Colonic mucosa (tissue), 4 donors: ENCODE data around the gene STC2. TPM values are rescaled to one million over a fixed set of nuclear protein-coding genes. Genes with fewer than 3 reads are reported as not detected.

Experiments
- DNase-seq: peaks from one replicate; pipeline ENCODE4 v3.0.0-alpha.2; 2020
- H3K27ac ChIP-seq: fragments of 200-600 bp; one replicate; pipeline ENCODE4 v1.8.0; 2021
- H3K27me3 ChIP-seq: fragments of 200-600 bp; one replicate; pipeline ENCODE4 v1.8.0; 2021
- H3K36me3 ChIP-seq: fragments of 200-600 bp; one replicate; pipeline ENCODE4 v1.8.0; 2021
- H3K4me1 ChIP-seq: fragments of 200-600 bp; one replicate; pipeline ENCODE4 v1.8.0; 2021; ENCODE audit warnings: mild to moderate bottlenecking
- H3K4me3 ChIP-seq: fragments of 200-600 bp; one replicate; pipeline ENCODE4 v1.8.0; 2021
- H3K9ac ChIP-seq, 2 donors: one replicate each; pipeline ENCODE4 v1.7.0; 2013; ENCODE audit warnings: control low read depth in 2 of 2, low read depth in 2 of 2, low read length in 2 of 2
- H3K9me3 ChIP-seq: fragments of 200-600 bp; one replicate; pipeline ENCODE4 v1.8.0; 2021
- CTCF ChIP-seq: fragments of 200-600 bp; IDR thresholded peaks from one replicate; pipeline ENCODE4 v1.8.0; 2022; ENCODE audit warnings: antibody characterized with exemption, mild to moderate bottlenecking
- intact Hi-C: fragments of 100-400 bp; cut with DNase I; formaldehyde crosslinking; loops from one replicate; pipeline ENCODE4 v1.14.1; 2022
- total RNA-seq, 2 donors: library from RNA; stranded (reverse); fragmentation: NEBNext Ultra II Directional in 1 of 2; extraction: Animal tissue kit (Norgen Biotek cat#: 25700) in 1 of 2; gene quantifications; one replicate each; pipeline ENCODE4 v1.2.1, GENCODE V29; 2021
- donor health status: healthy.
- donor health status: DM: no; HTN: no; CAD: no.
- donor health status: DM: no; HTN: no; CAD: no.

STC2 gene
- total RNA-seq, 2 donors from 2014 or later = 1.8 to 2.5 TPM

DNA sequence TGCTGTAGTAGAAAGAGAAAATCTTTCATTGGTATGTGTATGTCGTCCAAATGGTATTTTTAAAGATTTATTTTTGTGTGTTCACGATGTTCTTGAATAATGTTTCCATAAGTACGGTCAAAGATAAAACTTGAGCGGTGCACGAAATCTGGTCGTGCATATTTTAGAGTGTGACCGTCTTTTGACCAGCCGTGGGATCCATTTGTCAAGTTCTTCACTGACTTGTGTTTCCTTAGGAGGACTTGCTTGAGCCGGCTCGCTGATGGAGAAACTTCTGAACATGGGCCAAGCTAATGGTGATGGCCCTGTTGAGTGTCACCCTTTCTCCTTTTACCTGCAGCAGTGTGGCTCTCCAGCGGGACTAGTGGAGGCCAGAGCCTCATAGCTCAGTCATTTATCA, 11.1 kb upstream of the STC2 start:
- H3K4me3 ChIP-seq = no peak overlapping the region
- H3K9me3 ChIP-seq = no peaks in the 10 kb centered on the region
- H3K36me3 ChIP-seq = no peaks in the 10 kb centered on the region
- no peaks in the 10 kb centered on the region for H3K4me1 ChIP-seq
- no peak overlapping the region for H3K9ac ChIP-seq
- TF ChIP-seq CTCF = no peak
- intact Hi-C loops = no loop called here
- DNase-seq = no peak
- H3K27me3 ChIP-seq = no peaks in the 10 kb centered on the region
- no peak overlapping the region for H3K27ac ChIP-seq

DNA sequence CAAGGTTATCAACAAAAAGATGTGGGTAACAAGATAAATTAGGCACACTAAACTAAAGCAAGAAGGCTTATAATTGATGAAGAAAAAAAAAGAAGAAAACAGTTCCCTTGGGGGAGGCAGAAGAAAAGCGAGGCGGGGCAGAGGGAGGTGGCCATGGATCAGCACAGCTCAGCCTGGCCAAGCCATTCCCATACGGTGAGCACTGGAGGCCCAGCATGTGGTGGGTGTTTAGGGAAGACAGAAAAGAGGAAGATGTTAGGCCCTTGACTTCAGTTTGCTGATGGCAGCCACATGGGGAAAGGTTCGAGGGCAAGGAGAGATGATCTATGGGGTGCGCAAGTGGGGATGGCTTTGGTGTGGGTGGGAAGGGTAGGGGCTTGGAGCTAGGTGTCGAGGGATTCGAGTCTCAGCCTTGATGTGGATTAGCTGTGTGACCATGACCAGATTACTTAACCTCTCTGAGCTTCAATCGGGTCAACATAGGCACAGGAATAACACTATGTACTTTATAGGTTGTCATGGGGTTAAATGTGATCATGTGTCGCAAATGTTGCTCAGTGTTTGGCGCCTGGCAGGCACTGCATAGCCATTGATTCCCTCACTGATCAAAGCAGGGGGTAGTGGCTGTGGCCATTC, 10.3 kb upstream of the STC2 start:
- no peak for DNase-seq
- Histone ChIP-seq H3K4me1 (no peaks in the 10 kb centered on the region), H3K27ac (no peak overlapping the region), H3K9me3 (no peaks in the 10 kb centered on the region), H3K4me3 (no peak overlapping the region), H3K9ac (no peak overlapping the region), H3K36me3 (no peaks in the 10 kb centered on the region), H3K27me3 (no peaks in the 10 kb centered on the region)
- intact Hi-C loops = no loop called here
- no peak for TF ChIP-seq CTCF

DNA sequence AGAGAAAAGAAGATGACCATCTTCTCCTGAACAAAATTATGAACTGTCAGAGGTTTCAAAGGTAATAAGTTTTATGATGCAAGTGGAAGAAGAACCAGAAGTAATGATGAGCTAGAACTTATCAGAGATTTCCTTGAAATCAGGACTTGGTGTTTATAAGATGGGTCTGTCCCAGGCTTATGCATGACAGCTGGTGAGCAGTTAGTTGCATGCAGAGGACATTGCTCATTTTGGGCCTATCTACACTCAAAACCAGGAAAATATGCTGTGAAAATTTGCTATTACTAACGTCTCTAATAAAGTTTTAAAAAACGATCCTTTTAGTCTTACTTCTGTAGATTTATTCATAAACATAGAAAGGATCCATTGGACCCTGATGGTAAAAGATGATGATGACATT, 6.6 kb upstream of the STC2 start:
- Histone ChIP-seq H3K4me1 (no peaks in the 10 kb centered on the region), H3K4me3 (no peak overlapping the region), H3K27me3 (peaks cover 13% of the 10 kb centered on the region), H3K9ac (no peak overlapping the region), H3K27ac (no peak overlapping the region), H3K9me3 (no peaks in the 10 kb centered on the region), H3K36me3 (no peaks in the 10 kb centered on the region)
- DNase-seq = no peak
- intact Hi-C loops = no loop called here
- no peak for TF ChIP-seq CTCF

DNA sequence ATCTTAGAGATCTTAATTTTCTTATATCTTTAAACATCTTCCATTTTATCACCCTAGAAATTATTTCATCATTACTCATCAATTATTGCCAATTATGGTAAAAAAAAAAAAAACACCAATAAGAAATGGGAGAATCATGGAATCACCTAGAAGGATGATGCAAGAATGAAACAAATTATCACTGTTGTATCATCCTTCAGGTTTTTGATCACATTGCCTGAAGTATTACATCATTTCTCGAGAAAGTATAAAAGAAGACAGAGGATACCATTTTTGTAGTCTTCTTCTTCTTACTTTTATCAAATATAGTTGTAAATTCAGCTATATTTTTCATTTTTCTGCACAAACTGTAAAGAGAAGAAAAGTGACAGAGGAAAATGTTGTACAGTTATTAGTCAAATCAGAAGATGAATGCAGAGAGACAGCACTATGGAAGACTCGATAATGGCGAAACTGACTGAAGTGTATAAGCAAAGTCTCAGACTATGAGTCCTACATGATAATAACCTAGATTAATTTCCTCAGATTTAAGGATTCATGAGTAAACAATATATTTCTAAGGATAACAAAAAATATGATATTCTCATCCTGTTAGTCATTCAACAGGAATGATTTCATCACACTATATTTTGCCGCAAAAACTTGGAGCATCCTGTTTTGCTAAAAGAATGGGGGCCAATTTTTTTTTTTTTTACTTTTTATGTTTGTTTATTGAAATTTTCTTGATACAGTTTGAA, 5.9 kb upstream of the STC2 start:
- peaks cover 3% of the 10 kb centered on the region for H3K4me1 ChIP-seq
- no peak for TF ChIP-seq CTCF
- no peak overlapping the region for H3K27ac ChIP-seq
- no peak overlapping the region for H3K4me3 ChIP-seq
- no peak overlapping the region for H3K9ac ChIP-seq
- DNase-seq = no peak
- no peaks in the 10 kb centered on the region for H3K9me3 ChIP-seq
- intact Hi-C loops = loop anchor here (2.0 kb wide), 1 partner anchor 41 kb away; no protein-coding TSS in a partner anchor
- no peaks in the 10 kb centered on the region for H3K36me3 ChIP-seq
- peaks cover 20% of the 10 kb centered on the region for H3K27me3 ChIP-seq

DNA sequence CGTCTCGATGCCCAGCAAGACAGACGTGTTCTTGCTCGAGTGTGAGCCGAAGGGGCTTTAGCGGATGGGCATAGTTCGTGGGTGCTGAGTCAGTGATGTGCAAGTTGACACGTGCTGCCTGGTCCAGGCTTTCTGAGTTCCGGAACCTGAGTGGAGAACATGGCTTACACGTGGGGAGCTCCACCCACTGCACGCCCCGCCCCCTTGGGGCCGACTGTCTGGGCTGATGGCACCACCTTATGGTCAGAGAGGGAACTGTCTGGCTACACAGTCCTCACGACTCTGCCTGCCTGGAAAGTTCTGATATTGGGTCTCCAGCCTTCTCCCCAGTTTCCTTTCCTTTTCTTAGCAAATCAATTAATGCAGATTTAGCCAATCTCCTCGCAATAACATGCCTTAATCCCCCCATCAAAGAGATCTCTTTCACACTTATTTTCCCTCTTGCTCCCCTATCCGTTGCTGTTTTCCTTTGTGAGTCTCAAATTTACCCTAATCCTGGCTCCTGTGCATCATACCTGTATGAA, 3.8 kb upstream of the STC2 start:
- H3K9ac ChIP-seq = no peak overlapping the region
- H3K27me3 ChIP-seq = peaks cover 39% of the 10 kb centered on the region
- DNase-seq = peak; percentile 82
- peak; percentile 85 for TF ChIP-seq CTCF
- no peaks in the 10 kb centered on the region for H3K9me3 ChIP-seq
- no peak overlapping the region for H3K4me3 ChIP-seq
- no peak overlapping the region for H3K27ac ChIP-seq
- intact Hi-C loops = loop anchor here (2.0 kb wide), 1 partner anchor 39 kb away; no protein-coding TSS in a partner anchor
- peaks cover 3% of the 10 kb centered on the region for H3K4me1 ChIP-seq
- no peaks in the 10 kb centered on the region for H3K36me3 ChIP-seq
